K562 (cell line): Measurements from ENCODE around the gene CLCN5. TPM values are rescaled to one million over a fixed set of nuclear protein-coding genes. Genes with fewer than 3 reads are reported as not detected.

Experiments
- ATAC-seq: fragments of 200-7000 bp; cut with Tn5 transposase; 3 replicates; pipeline ENCODE4 v1.9.1; 2020; ENCODE audit warnings: moderate library complexity
- BruUV-seq: library from RNA; stranded (reverse); fragments of 400-500 nt; replicated peaks from 2 replicates; lab custom pipeline; 2021; lab: Mats Ljungman, UMichigan
- CTCF ChIA-PET: fragments of 300-600 bp; formaldehyde crosslinking; extraction: SDS; loops from one replicate; lab custom pipeline; 2021; ENCODE audit warnings: low intra/inter-chr PET ratio; lab: Yijun Ruan, JAX
- POLR2A ChIA-PET: fragments of 300-600, 350-650 bp; sonication (Branson Sonifier 250); formaldehyde crosslinking; extraction: SDS; loops from one replicate; lab custom pipeline; 2021; ENCODE audit warnings: antibody characterized with exemption, inconsistent platforms; lab: Yijun Ruan, JAX
- DNase-seq, 4 experiments: peaks; one replicate each; pipeline versions ENCODE4 v3.0.0 to v3.0.0-alpha.2; 2011 to 2018; ENCODE audit warnings: low spot score in 3 of 4, mixed read lengths in 3 of 4; ENCODE audit errors: extremely low read depth in 1 of 4
- FAIRE-seq: peaks from 2 replicates; lab custom pipeline; 2011; peaks lifted over from hg19 to GRCh38; lab: Jason Lieb, UNC
- H2AFZ ChIP-seq: 2 replicates; pipeline ENCODE4 v1.6.0; 2011; ENCODE audit warnings: low read depth, low read length, control low read depth, inconsistent platforms
- H3K27ac ChIP-seq: fragments of 200-600 bp; 3 replicates; pipeline ENCODE4 v1.8.0; 2011; ENCODE audit warnings: low read depth, mild to moderate bottlenecking, control low read depth, inconsistent platforms, low read length, moderate library complexity, mixed read lengths; ENCODE audit errors: extremely low read depth
- H3K27me3 ChIP-seq, 2 experiments: fragments of 300-600 bp in 1 of 2; 2 replicates in 1 of 2; 3 replicates in 1 of 2; pipeline versions ENCODE4 v1.6.0 to v1.8.0; 2011; ENCODE audit warnings: inconsistent platforms in 2 of 2, low read length in 2 of 2, mild to moderate bottlenecking in 1 of 2, mixed read lengths in 1 of 2, moderate library complexity in 1 of 2; ENCODE audit not compliant: control insufficient read depth in 2 of 2, insufficient read depth in 2 of 2
- H3K36me3 ChIP-seq: fragments of 300-600 bp; 3 replicates; pipeline ENCODE4 v1.8.0; 2011; ENCODE audit warnings: mild to moderate bottlenecking, low read length, inconsistent platforms; ENCODE audit not compliant: control insufficient read depth, insufficient read depth
- H3K4me1 ChIP-seq, 2 experiments: fragments of 200-600 bp in 1 of 2; replicated peaks in 1 of 2; 2 replicates in 1 of 2; 3 replicates in 1 of 2; pipeline versions ENCODE4 v1.5.1 to v1.8.0; 2011; ENCODE audit warnings: inconsistent platforms in 2 of 2, low read length in 2 of 2, mild to moderate bottlenecking in 1 of 2, mixed read lengths in 1 of 2, moderate library complexity in 1 of 2; ENCODE audit not compliant: control insufficient read depth in 2 of 2, insufficient read depth in 2 of 2
- H3K4me2 ChIP-seq: 2 replicates; pipeline ENCODE4 v1.6.1; 2011; ENCODE audit warnings: low read length, control low read depth, inconsistent platforms, mixed read lengths; ENCODE audit not compliant: insufficient read depth
- H3K4me3 ChIP-seq: fragments of 200-600 bp; sonication (generic), shearing (Covaris generic); 2 replicates; pipeline ENCODE4 v1.5.1; 2016; ENCODE audit warnings: control low read depth, inconsistent platforms
- H3K79me2 ChIP-seq: fragments of 200-600 bp; 3 replicates; pipeline ENCODE4 v1.8.0; 2011; ENCODE audit warnings: low read length, inconsistent platforms; ENCODE audit not compliant: control insufficient read depth, insufficient read depth
- H3K9ac ChIP-seq, 2 experiments: 2 replicates each; pipeline versions ENCODE4 v1.6.0 to v1.6.1; 2011; ENCODE audit warnings: low read depth in 2 of 2, low read length in 2 of 2, control low read depth in 1 of 2, inconsistent platforms in 1 of 2, mild to moderate bottlenecking in 1 of 2, mixed read lengths in 1 of 2; ENCODE audit not compliant: insufficient read depth in 1 of 2
- H3K9me1 ChIP-seq: one replicate; pipeline ENCODE4 v1.6.0; 2011; ENCODE audit warnings: inconsistent platforms, mild to moderate bottlenecking, low read length, moderate library complexity; ENCODE audit not compliant: control insufficient read depth, insufficient read depth
- H3K9me3 ChIP-seq: replicated peaks from 2 replicates; pipeline ENCODE4 v1.5.1; 2011; ENCODE audit warnings: low read depth, low read length, inconsistent platforms; ENCODE audit not compliant: control insufficient read depth, insufficient read depth
- H4K20me1 ChIP-seq: replicated peaks from 2 replicates; pipeline ENCODE4 v1.6.1; 2011; ENCODE audit warnings: low read length, inconsistent platforms, mixed read lengths; ENCODE audit not compliant: control insufficient read depth, insufficient read depth
- DACH1 ChIP-seq: fragments of 450-650 bp; IDR thresholded peaks from 2 replicates; pipeline ENCODE4 v1.6.1; 2018; ENCODE audit not compliant: partially characterized antibody
- ZFP1 ChIP-seq: fragments of 450-650 bp; formaldehyde crosslinking; IDR thresholded peaks from 2 replicates; pipeline ENCODE4 v1.4.0; 2020; ENCODE audit warnings: mild to moderate bottlenecking, mixed read lengths
- WGBS: fragments of 100-300 bp; shearing (Covaris generic); methylation state at CpG from one replicate; pipeline ENCODE4 v1.1.6; 2016; ENCODE audit warnings: low coverage, mixed read lengths; ENCODE audit not compliant: insufficient coverage; ENCODE audit errors: missing lambda C conversion rate; 5-methylcytosine and 5-hydroxymethylcytosine counted together
- in situ Hi-C: fragments of 300-500 bp; cut with MboI; formaldehyde crosslinking; loops from 4 replicates; pipeline ENCODE4 v1.15.0; 2018; ENCODE audit warnings: inconsistent platforms, mixed read lengths
- intact Hi-C: fragments of 100-400 bp; cut with micrococcal nuclease; formaldehyde crosslinking; loops from 2 replicates; pipeline ENCODE4 v1.14.2; 2022
- polyA plus RNA-seq, 8 experiments: library from polyadenylated mRNA; depleted of rRNA in 4 of 8; stranded (reverse) in 5 of 8; unstranded in 3 of 8; fragments of >200 nt; fragmentation: Nextera tagmentation in 2 of 8; fragmentation: Illumina TruSeq in 1 of 8; extraction: Ambion mirVana in 2 of 8; extraction: Trizol in 1 of 8; gene quantifications; 2 replicates each; pipeline versions ENCODE4 v1.2.1 to v1.2.3, GENCODE V29; 2011 to 2014; ENCODE audit warnings: inconsistent platforms in 1 of 8, missing spikeins in 1 of 8
- total RNA-seq, 7 experiments: library from RNA; depleted of rRNA in 6 of 7; stranded (reverse); fragments of >200 nt in 6 of 7; fragmentation: Illumina TruSeq in 2 of 7; extraction: Trizol in 2 of 7; gene quantifications; 2 replicates each; pipeline versions ENCODE4 v1.2.1 to v1.2.3, GENCODE V29; 2011 to 2021; ENCODE audit warnings: low replicate concordance in 1 of 7
- TF ChIP-seq, protein P1 (sequence below): fragments of 450-650 bp; IDR thresholded peaks from 2 replicates; pipeline ENCODE4 v1.6.1; 2016; ENCODE audit warnings: low read depth
- TF ChIP-seq, protein P2 (sequence below): fragments of 450-650 bp; IDR thresholded peaks from 2 replicates; pipeline ENCODE4 v1.6.1; 2016; ENCODE audit warnings: missing biosample characterization, missing genetic modification characterization
- TF ChIP-seq, protein P3 (sequence below): IDR thresholded peaks from 2 replicates; pipeline ENCODE4 v1.6.1; 2016; ENCODE audit warnings: missing genetic modification characterization, missing compliant biosample characterization

CLCN5 gene
- total and polyA plus RNA-seq, 9 of the 15 experiments (the other 6 are each of a cell fraction or from before 2014, with no cell fraction given), result 0.94 to 11.8 (median 7.1) TPM

DNA sequence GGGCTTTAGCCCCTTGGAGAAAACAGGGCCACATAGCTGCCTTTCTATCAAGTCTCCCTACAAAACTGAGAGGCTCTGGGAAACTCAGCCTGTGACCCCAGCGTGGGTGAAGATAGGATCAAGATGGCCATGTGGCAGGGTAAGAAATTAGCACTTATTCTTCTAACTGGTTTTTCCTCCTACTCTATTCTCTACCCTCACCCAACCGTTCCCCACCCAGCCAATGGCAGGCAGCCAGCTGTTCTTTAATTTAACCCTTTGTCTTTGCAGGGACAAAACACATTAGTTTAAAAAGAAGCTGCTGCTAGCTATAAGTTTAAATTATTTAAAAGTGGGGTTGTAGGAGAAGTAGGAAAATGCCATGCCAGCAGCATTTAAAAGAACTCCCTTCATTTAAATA, 2.8 kb downstream of the CLCN5 start:
- Histone ChIP-seq H3K4me2 (no peak overlapping the region), H3K9me3 (no peaks in the 10 kb centered on the region), H3K4me3 (no peak overlapping the region), H3K4me1 (peaks cover 6 to 8% of the 10 kb centered on the region in 2 experiments; a peak in 4 of 5 replicates), H3K9ac (no peak overlapping the region), H3K79me2 (peaks cover 9% of the 10 kb centered on the region; the same call in 1 of the 3 replicates), H3K27ac (peak overlapping the region; percentile 19; the same call in 1 of the 3 replicates), H4K20me1 (no peaks in the 10 kb centered on the region; the same call in 1 of the 2 replicates), H3K27me3 (no peaks in the 10 kb centered on the region), H3K36me3 (0 out of 3 replicates have a peak, but pooled peaks cover 5% of the 10 kb centered on the region), H2AFZ (peak overlapping the region; percentile 45; the same call in 1 of the 2 replicates), H3K9me1 (no peaks in the 10 kb centered on the region)
- FAIRE-seq (no peak), DNase-seq (peak in 2 of 4 experiments; percentile 18 to 21), ATAC-seq (no peak)
- WGBS, result 0% methylated on average over 2 of the region's 2 CpGs
- ChIA-PET POLR2A (no interaction called here), CTCF (no interaction called here)
- BruUV-seq, result no TSS peak
- in situ Hi-C loops (no loop called here), intact Hi-C loops (no loop called here)
- TF ChIP-seq, protein P1, sequence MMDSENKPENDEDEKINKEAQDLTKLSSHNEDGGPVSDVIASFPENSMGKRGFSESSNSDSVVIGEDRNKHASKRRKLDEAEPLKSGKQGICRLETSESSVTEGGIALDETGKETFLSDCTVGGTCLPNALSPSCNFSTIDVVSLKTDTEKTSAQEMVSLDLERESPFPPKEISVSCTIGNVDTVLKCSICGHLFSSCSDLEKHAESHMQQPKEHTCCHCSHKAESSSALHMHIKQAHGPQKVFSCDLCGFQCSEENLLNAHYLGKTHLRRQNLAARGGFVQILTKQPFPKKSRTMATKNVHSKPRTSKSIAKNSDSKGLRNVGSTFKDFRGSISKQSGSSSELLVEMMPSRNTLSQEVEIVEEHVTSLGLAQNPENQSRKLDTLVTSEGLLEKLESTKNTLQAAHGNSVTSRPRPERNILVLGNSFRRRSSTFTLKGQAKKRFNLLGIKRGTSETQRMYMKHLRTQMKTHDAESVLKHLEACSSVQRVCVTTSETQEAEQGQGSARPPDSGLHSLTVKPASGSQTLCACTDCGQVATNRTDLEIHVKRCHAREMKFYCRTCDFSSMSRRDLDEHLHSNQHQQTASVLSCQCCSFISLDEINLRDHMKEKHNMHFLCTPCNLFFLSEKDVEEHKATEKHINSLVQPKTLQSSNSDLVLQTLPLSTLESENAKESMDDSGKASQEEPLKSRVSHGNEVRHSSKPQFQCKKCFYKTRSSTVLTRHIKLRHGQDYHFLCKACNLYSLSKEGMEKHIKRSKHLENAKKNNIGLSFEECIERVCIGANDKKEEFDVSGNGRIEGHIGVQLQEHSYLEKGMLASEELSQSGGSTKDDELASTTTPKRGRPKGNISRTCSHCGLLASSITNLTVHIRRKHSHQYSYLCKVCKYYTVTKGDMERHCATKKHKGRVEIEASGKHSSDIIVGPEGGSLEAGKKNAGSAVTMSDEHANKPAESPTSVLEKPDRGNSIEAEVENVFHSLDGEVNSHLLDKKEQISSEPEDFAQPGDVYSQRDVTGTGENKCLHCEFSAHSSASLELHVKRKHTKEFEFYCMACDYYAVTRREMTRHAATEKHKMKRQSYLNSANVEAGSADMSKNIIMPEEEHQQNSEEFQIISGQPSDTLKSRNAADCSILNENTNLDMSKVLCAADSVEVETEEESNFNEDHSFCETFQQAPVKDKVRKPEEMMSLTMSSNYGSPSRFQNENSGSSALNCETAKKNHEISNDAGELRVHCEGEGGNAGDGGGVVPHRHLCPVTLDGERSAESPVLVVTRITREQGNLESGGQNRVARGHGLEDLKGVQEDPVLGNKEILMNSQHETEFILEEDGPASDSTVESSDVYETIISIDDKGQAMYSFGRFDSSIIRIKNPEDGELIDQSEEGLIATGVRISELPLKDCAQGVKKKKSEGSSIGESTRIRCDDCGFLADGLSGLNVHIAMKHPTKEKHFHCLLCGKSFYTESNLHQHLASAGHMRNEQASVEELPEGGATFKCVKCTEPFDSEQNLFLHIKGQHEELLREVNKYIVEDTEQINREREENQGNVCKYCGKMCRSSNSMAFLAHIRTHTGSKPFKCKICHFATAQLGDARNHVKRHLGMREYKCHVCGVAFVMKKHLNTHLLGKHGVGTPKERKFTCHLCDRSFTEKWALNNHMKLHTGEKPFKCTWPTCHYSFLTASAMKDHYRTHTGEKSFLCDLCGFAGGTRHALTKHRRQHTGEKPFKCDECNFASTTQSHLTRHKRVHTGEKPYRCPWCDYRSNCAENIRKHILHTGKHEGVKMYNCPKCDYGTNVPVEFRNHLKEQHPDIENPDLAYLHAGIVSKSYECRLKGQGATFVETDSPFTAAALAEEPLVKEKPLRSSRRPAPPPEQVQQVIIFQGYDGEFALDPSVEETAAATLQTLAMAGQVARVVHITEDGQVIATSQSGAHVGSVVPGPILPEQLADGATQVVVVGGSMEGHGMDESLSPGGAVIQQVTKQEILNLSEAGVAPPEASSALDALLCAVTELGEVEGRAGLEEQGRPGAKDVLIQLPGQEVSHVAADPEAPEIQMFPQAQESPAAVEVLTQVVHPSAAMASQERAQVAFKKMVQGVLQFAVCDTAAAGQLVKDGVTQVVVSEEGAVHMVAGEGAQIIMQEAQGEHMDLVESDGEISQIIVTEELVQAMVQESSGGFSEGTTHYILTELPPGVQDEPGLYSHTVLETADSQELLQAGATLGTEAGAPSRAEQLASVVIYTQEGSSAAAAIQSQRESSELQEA, result no peak
- TF ChIP-seq, protein P2, sequence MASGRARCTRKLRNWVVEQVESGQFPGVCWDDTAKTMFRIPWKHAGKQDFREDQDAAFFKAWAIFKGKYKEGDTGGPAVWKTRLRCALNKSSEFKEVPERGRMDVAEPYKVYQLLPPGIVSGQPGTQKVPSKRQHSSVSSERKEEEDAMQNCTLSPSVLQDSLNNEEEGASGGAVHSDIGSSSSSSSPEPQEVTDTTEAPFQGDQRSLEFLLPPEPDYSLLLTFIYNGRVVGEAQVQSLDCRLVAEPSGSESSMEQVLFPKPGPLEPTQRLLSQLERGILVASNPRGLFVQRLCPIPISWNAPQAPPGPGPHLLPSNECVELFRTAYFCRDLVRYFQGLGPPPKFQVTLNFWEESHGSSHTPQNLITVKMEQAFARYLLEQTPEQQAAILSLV (tag), result no peak
- TF ChIP-seq DACH1, result peak; percentile 17
- TF ChIP-seq, protein P3, sequence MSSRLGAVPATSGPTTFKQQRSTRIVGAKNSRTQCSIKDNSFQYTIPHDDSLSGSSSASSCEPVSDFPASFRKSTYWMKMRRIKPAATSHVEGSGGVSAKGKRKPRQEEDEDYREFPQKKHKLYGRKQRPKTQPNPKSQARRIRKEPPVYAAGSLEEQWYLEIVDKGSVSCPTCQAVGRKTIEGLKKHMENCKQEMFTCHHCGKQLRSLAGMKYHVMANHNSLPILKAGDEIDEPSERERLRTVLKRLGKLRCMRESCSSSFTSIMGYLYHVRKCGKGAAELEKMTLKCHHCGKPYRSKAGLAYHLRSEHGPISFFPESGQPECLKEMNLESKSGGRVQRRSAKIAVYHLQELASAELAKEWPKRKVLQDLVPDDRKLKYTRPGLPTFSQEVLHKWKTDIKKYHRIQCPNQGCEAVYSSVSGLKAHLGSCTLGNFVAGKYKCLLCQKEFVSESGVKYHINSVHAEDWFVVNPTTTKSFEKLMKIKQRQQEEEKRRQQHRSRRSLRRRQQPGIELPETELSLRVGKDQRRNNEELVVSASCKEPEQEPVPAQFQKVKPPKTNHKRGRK, result no peak
- no peak for TF ChIP-seq ZFP1 (CRISPR knock-in tag)
